A673 (cell line): ENCODE results near the gene LAMB3. TPM values are rescaled to one million over a fixed set of nuclear protein-coding genes. Genes with fewer than 3 reads are reported as not detected.

Experiments used
- BruUV-seq: library from RNA; stranded (reverse); fragments of 400-500 nt; replicated peaks from 2 replicates; lab custom pipeline; 2021; lab: Mats Ljungman, UMichigan
- CTCF ChIA-PET: fragments of 300-600 bp; sonication (Branson Sonifier 250); formaldehyde crosslinking; loops from one replicate; lab custom pipeline; 2022; ENCODE audit warnings: antibody characterized with exemption; lab: Charles Lee
- POLR2A ChIA-PET: fragments of 300-600 bp; sonication (Branson Sonifier 250); formaldehyde crosslinking; loops from one replicate; lab custom pipeline; 2022; ENCODE audit warnings: antibody characterized with exemption; ENCODE audit not compliant: low non-redundant PET; lab: Charles Lee
- DNase-seq: peaks from one replicate; pipeline ENCODE4 v3.0.0-alpha.2; 2015; ENCODE audit warnings: low spot score
- H3K27ac ChIP-seq: fragments of 200-600 bp; sonication (generic); 2 replicates; pipeline ENCODE4 v1.5.1; 2016; ENCODE audit warnings: mixed run types, low read depth, mild to moderate bottlenecking, mixed read lengths, antibody characterized with exemption, low read length; ENCODE audit not compliant: poor library complexity, severe bottlenecking
- H3K27me3 ChIP-seq: fragments of 200-600 bp; sonication (generic); replicated peaks from 2 replicates; pipeline ENCODE4 v1.6.1; 2017; ENCODE audit warnings: mixed run types, low read depth, mild to moderate bottlenecking, mixed read lengths, antibody characterized with exemption, low read length; ENCODE audit not compliant: insufficient read depth, poor library complexity
- H3K36me3 ChIP-seq: fragments of 200-600 bp; sonication (generic); 2 replicates; pipeline ENCODE4 v1.6.1; 2016; ENCODE audit warnings: mixed run types, mild to moderate bottlenecking, mixed read lengths, antibody characterized with exemption, low read length; ENCODE audit not compliant: insufficient read depth, poor library complexity, severe bottlenecking
- H3K4me1 ChIP-seq: fragments of 200-600 bp; sonication (generic); 2 replicates; pipeline ENCODE4 v1.6.1; 2017; ENCODE audit warnings: mixed run types, mild to moderate bottlenecking, mixed read lengths, antibody characterized with exemption, low read length; ENCODE audit not compliant: insufficient read depth, poor library complexity, severe bottlenecking
- H3K4me3 ChIP-seq: fragments of 200-600 bp; sonication (generic); 2 replicates; pipeline ENCODE4 v1.5.1; 2016; ENCODE audit warnings: low read depth, mixed run types, mild to moderate bottlenecking, mixed read lengths, low read length; ENCODE audit not compliant: poor library complexity, severe bottlenecking
- H3K9me3 ChIP-seq: fragments of 200-600 bp; sonication (generic); 2 replicates; pipeline ENCODE4 v1.6.1; 2016; ENCODE audit warnings: mixed run types, low read depth, mild to moderate bottlenecking, mixed read lengths, antibody characterized with exemption, low read length; ENCODE audit not compliant: poor library complexity, severe bottlenecking
- CTCF ChIP-seq: fragments of 300-800, 200-600 bp; sonication (generic); conservative IDR thresholded peaks from 2 replicates; pipeline ENCODE4 v1.5.1; 2017; ENCODE audit warnings: low read depth, mild to moderate bottlenecking, antibody characterized with exemption, low read length, moderate library complexity, mixed read lengths
- EZH2 ChIP-seq: fragments of 200-600 bp; sonication (generic); IDR thresholded peaks from 2 replicates; pipeline ENCODE4 v1.6.1; 2017; ENCODE audit warnings: borderline replicate concordance, low read depth, mild to moderate bottlenecking, mixed read lengths, antibody characterized with exemption, low read length; ENCODE audit not compliant: poor library complexity, severe bottlenecking
- intact Hi-C: fragments of 100-400 bp; cut with micrococcal nuclease; formaldehyde crosslinking; loops from one replicate; pipeline ENCODE4 v1.10.0; 2022; ENCODE audit not compliant: unreplicated experiment
- total RNA-seq: library from RNA; stranded (reverse); gene quantifications from 2 replicates; pipeline ENCODE4 v1.2.3, GENCODE V29; 2021

Gene LAMB3
- total RNA-seq, 1 experiment from 2014 or later: 12.7 TPM

- CTCF ChIA-PET: interaction anchor here (0.8 to 1.1 kb wide), 4 partner anchors 14 to 29 kb away, joined by 3 to 5 read pairs (median 3); partner anchors contain the start of gene CAMK1G
These were observed 54.0 kb downstream of the LAMB3 start for GRCh38 chr1:209598227-209598626.

GRCh38 chr1:209597499-209597898, 54.7 kb downstream of the LAMB3 start:
- no peaks in the 10 kb centered on the region for H3K27me3 ChIP-seq
- TF ChIP-seq CTCF (no peak), EZH2 (no peak)
- ChIA-PET CTCF (interaction anchor here (0.8 to 1.1 kb wide), 5 partner anchors 13 to 30 kb away, joined by 3 to 5 read pairs (median 3); partner anchors contain the start of gene CAMK1G), POLR2A (interaction anchor here (0.6 kb wide), 1 partner anchor 258 kb away, joined by 3 read pairs; no protein-coding TSS in a partner anchor)
- H3K36me3 ChIP-seq: peaks cover 42% of the 10 kb centered on the region
- no peaks in the 10 kb centered on the region for H3K9me3 ChIP-seq
- no TSS peak for BruUV-seq
- H3K4me3 ChIP-seq: no peak overlapping the region
- peaks cover 68% of the 10 kb centered on the region for H3K4me1 ChIP-seq
- intact Hi-C loops: no loop called here
- peak overlapping the region; percentile 74 for H3K27ac ChIP-seq
- peak; percentile 91 for DNase-seq

More at GRCh38 chr1:209598227-209598626, 54.0 kb downstream of the LAMB3 start:
- Histone ChIP-seq H3K4me3 (no peak overlapping the region), H3K27ac (peak overlapping the region; percentile 74), H3K36me3 (peaks cover 49% of the 10 kb centered on the region), H3K9me3 (no peaks in the 10 kb centered on the region), H3K4me1 (peaks cover 69% of the 10 kb centered on the region), H3K27me3 (no peaks in the 10 kb centered on the region)
- POLR2A ChIA-PET: no interaction called here
- DNase-seq: no peak
- intact Hi-C loops: no loop called here
- TF ChIP-seq EZH2 (no peak), CTCF (no peak)
- no TSS peak for BruUV-seq

GRCh38 chr1:209595599-209596285, 56.5 kb downstream of the LAMB3 start:
- ChIA-PET POLR2A (no interaction called here), CTCF (no interaction called here)
- Histone ChIP-seq H3K9me3 (no peaks in the 10 kb centered on the region), H3K27me3 (no peaks in the 10 kb centered on the region), H3K4me3 (no peak overlapping the region), H3K27ac (peak overlapping the region; percentile 60), H3K4me1 (peaks cover 52% of the 10 kb centered on the region), H3K36me3 (peaks cover 38% of the 10 kb centered on the region)
- TF ChIP-seq CTCF (no peak), EZH2 (no peak)
- intact Hi-C loops: no loop called here
- no TSS peak for BruUV-seq
- DNase-seq: no peak
